Cerebellar nuclear complex (tissue), 1 donor: ENCODE data around the gene OR6X1.

Source experiments
- DNase-seq, 2 experiments: peaks; one replicate each; lab custom pipeline; 2025; lab: John Stamatoyannopoulos, UW

The OR6X1 gene, protein sequence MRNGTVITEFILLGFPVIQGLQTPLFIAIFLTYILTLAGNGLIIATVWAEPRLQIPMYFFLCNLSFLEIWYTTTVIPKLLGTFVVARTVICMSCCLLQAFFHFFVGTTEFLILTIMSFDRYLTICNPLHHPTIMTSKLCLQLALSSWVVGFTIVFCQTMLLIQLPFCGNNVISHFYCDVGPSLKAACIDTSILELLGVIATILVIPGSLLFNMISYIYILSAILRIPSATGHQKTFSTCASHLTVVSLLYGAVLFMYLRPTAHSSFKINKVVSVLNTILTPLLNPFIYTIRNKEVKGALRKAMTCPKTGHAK

DNA sequence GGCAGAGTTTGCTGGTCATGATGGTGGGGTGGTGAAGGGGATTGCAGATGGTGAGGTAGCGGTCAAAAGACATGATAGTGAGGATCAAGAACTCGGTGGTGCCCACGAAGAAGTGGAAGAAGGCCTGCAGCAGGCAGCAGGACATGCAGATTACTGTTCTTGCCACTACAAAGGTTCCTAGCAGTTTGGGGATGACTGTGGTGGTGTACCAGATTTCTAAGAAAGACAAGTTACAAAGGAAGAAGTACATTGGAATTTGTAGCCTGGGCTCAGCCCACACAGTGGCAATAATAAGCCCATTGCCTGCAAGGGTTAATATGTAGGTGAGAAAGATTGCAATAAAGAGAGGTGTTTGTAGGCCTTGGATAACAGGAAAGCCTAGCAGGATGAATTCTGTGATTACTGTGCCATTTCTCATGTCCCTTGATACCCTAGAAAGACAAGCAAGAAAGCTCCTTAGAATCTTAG lies at the start of gene OR6X1:
Gene OR6X1, minus strand, starts transcription at position 418 of the 468 bp plus-strand sequence. Its CDS starts 0 bp downstream, at position 418.
- DNase-seq = no peak

DNA sequence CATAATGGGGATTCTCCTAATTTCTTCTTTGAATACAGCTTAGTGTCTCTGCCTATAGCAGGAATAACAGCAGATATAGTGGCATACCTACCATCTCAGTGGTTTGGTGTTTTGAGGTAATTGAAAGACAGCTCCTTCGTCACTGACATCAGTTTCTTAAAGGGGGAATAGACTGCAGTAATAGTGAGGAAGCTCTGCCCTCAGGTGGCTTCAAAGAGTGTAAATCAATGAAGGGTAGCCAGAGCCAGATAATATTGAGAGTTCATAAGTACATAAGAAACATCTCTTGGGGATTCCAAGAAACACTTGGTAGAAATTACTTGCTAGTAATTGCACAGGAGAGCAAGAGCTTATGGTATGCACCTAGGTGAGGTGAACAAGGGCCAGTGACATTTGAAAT lies 47.4 kb upstream of the OR6X1 start:
- no peak for DNase-seq

DNA sequence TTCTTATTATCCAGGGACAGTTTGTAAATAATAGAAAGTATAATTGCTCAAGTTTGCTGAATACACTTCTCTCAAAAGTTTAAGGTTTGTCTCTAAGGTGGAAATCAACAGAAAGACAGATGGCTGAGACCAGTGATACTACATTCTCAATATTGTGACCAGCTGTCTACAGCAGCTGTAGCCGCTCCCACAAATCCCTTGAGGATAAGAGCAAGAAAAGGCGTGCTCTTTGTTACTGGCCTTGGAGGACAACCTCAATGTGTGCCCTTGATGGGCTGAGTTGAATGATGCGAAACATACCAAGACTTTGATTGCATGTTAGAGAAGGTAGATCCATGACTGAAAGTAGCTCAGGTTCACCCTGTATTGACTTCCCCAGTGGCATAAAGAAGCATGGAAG lies 45.7 kb upstream of the OR6X1 start:
- DNase-seq = no peak

DNA sequence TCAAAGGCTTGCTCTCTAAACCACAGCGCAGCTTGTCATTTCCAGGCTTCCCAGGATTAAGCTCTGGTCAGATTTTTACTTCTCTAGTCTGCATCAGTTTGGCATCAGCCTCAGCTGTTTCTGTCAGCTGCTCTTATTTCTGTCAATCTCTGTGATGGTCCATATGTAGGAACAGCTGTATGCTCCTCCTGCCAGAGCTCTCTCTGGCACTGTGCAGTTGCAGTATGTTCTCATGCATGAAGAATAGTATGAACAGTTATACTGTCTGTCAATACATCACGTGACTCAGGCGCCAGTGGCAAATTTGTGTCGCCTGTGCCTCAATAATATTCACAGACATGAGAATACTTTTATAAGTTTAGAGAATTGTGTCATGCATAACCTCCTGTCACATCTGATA lies 45.1 kb upstream of the OR6X1 start:
- DNase-seq = no peak

DNA sequence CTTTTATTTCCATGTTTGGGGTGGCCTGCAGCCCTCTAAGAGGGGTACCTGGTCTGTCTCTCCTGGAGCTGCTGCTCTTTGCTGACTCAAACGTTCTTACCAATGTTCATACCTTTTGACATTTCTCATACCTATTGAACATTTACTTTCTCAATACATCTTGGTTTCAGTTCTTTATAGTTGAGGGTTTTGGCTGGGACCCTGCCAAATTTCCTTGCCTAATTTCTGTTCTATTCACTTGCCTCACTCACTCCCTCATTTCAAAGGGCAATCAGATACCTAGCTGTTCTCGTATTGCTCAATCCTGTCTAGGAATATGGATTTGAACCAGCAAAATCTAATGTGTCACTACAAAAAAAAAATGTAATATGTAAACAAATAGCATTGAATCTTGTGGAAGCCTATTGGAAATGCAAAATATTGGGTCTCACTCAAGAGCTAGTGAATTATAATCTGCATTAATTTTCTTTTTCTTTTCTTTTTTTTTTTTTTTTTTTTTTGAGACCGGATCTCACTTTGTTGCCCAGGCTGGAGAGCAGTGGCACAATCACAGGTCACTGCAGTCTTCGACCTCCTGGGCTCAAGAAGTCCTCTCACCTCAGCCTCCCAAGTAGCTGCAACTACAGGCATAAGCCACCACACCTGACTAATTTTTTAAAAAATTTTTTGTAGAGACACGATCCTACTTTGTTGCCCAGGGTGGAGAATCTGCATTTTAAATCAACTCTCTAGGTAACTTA lies 44.4 kb upstream of the OR6X1 start:
- no peak for DNase-seq

DNA sequence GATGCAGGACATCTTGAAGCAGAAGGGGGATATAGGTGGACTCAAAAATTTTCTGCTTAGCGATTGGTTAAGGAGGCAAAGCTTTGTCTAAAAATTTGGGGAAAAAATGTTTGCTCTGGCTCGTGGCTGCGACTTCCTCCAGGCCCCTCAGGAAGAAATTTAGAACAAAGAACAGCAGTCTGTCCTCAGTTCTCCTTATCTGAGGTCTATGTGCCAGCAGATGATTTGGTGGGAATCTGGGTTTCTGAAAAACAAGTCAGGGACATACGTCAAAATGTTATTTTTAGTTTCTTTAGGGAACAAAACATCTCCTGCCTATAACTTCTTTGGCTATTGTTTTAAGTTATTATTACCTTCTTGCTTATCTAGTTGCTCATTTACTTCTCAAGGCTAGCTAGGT lies 43.8 kb upstream of the OR6X1 start:
- DNase-seq = no peak

DNA sequence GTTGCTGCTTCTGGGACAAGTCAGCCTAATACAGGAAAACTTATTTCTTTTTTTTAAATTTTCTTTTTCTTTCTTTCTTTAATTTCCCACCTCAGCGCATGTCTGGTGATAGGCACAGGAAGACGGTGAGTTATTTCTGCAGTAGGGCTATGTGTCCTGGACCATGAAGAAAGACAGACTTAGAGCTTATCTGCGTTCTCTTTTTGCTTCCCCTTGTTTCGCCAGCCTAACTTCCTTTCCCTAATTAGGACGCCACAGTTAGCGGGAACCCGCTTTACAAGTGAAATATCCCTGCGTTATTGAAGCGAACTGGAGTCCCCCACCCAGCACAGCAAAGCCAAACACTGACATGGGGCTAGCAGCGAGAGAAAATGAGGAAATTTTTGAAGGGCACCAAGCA lies 43.2 kb upstream of the OR6X1 start:
- no peak for DNase-seq

DNA sequence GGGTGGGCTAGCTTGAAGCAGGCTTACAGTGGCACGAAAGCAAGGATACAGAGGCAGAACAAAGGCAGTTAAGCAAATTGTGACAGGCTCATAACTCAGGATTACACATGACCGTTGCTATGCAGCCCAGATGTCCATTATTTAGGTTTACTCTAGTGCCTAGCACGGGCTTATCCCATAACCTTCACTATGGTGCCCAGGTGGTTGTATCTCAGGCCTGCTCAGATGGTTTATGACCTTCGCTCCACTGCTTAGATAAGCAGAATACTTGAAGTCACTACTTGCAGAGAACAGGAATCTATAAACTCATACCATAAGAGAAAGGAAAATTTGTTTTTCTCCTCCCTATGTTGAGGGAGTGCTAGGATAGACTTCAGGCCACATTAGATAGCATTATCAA lies 42.8 kb upstream of the OR6X1 start:
- no peak for DNase-seq

DNA sequence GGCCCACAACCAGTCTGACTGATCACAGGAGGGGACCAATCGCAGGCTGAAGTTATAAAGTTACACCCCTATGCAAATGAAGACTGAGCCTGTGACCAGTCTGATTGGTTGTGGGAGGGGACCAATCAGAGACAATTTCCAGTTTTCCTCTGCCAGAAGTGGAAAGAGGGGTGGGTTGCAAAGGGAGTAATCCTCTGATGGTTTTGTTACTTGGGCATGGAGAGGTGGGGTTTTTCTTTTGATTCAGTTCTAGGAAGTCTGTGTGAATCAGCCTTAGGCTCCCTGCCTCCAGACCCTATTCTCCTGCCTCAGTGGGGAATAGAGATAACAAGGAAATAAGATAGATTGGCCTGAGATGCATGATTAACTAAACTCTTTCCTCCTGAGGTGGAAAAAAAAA lies 41.9 kb upstream of the OR6X1 start:
- DNase-seq = no peak

DNA sequence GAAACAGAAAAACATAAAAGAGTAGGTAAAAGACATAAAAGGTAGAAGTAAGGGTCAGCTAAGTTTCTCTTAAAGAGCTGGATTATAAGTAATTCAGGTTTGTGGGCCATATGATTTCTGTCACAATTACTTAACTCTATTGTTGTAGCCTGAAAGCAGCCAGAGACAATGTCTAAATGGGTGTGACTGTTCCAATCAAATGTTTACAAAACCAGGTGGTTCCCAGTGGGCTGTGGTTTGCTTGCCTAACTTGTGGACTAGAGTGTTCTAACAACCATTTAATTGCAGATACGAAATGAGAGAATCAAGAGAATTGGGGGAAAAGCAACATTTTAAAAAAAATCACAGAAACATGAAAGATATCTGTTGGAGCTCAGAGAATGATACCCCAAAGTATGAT lies 29.2 kb upstream of the OR6X1 start:
- DNase-seq = no peak

DNA sequence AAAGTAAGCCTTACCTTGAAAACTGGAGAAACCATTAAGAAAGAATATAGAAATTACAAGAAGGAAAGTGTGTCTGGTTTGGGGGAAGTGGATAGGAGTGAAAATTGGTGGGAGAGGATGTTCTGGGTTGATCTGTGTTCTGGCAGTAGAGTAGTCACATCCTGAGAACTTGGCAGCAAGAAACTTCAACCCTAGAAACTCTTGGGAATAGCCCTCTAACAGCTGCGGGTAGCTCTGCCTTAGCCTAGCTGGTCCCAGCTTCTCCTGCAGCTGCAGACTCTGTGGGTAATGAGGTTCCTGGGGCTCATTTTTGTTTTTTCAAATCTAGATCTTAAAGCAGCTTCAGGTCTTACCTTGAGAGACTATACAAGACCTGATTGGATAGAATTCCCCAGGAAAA lies 24.2 kb upstream of the OR6X1 start:
- DNase-seq = no peak

DNA sequence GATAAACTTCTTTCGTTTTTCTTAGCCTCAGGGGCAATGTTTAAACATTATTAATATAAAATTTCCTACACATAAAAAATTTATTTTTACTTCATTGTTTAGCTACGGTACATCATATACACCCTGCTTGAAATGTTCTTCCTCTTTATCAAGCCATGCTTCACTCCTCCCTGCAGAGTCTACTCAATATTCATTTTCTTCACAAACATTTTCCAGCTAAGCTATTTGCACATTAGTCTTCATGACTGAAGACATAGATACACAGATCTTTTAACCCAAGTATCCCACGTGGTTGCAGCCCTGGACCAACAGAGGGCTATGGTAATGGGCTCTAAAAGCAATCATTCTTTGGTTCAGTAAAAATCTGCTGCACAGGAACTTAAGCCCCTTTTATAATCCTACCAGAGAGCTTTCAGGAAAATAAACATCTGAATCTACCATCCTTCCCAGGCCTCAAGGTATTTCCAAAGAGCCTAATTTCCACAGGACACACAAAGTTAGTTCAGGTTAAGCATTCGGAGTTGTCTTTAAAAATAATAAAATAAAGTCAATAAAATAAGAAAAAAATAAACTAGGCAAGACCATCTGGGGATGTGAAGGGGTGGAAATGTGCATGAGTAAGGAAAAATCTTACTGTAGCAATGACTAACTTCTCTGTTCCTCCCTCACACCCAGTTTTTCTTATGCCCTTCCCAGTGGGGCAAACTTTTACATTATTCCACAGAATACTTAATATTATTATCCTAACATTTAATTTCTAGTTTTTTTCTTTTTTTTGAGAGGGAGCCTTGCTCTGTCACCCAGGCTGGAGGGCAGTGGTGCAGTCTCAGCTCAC lies 21.6 kb upstream of the OR6X1 start:
- DNase-seq = no peak

DNA sequence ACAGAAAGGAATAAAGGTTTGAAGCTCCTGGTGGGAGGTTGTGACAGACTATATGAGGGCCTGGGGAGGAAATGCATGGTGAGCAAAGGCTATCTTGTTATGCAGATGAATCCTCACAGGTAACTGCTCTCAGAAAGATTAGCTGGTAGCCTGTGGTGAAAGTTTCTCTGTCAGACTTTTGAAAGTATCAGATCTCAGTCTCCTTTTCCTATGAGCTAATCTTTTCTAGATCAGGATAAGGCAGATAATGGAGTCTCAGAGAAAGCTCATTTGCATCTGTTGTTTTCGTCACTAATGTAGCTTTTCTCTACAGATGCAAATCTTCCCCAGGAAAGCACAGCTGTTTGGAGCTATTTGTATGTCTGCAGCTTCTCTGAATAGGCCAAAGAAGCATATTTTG lies 21.0 kb upstream of the OR6X1 start:
- DNase-seq = no peak

DNA sequence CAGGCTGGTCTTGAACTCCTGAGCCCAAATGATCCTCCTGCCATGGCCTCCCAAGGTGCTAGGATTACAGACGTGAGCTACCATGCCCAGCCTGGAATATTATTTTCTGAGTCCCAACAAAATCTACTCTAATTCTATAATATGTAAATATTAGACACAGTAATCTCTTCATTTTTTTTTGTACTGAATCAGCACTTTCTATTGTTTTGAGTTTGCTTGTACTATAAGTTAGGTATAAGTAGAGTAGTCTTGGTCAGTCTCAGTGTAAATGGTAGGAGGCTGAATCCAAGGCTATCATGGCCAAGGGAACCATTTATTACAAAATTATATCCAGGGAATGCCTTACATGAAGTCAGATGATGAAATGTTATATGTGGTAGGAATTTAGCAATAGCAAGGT lies 19.6 kb upstream of the OR6X1 start:
- DNase-seq = no peak

DNA sequence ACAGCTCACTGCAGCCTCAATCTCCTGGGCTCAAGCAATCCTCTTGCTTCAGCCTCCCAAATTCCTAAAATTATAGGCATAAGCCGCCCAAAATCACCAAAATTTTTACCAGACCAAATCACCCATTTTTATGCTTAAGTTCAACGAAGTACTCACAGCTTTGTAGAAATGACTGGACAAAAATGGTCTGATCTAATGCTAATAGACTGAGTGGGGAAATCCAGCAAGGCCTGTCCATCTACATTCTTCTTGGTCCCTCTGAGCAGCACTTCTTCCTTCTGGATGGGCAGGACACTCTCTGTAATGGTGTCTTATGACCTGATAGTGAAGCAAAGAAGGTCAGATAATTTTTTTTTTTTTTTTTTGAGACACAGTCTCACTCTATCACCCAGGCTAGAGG lies 18.7 kb upstream of the OR6X1 start:
- DNase-seq = no peak

DNA sequence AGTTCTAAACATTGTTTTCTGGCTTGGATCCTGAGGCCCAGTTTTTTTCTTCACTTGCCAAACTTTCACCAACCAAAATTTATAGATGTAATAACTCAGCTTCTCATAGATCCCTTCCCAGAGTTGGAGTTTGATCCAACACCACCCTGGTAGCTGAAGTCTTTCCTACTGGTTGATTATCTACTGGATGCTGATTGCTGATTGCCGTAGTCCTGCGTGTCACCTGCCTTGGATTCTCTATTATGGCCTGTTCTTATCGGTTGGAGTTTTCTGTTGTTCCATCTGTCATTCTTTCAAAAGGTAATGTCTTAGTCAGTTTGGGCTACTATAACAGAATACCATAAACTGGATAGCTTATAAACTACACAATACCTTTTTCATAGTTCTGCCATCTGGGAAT lies 17.3 kb upstream of the OR6X1 start:
- no peak for DNase-seq

DNA sequence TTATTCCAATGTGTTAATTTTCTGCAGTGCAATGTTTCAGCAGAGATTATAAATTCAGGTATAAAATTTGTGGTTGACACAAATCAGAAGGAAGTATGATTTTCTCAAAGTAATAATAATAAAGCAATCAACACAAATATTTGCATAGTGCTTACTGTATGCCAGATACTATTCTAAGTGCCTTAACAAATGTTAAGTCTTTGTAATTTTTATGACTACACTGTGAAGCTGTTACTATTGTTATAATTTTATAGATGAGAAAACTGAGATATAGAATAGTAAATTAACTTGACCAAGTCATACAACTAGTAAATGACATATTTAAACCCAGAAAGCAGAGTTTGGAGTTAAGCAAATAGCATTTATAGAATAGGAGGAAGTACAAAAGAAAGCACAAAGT lies 16.4 kb upstream of the OR6X1 start:
- no peak for DNase-seq

DNA sequence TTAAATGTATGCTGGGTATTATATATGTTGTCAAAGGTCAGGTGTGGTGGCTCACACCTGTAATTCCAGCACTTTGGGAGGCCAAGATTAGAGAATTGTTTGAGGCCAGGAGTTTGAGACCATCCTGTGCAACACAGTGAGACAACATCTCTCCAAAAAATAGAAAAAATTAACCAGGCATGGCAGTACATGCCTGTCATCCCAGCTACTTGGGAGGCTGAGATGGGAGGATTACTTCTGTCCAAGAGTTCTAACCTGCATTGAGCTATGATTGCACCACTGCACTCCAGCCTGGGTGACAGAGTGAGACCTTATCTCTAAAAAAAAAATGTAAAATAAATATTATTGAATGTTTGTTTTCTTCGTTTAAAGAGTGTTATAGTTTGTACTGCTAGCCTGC lies 11.3 kb upstream of the OR6X1 start:
- DNase-seq = no peak

DNA sequence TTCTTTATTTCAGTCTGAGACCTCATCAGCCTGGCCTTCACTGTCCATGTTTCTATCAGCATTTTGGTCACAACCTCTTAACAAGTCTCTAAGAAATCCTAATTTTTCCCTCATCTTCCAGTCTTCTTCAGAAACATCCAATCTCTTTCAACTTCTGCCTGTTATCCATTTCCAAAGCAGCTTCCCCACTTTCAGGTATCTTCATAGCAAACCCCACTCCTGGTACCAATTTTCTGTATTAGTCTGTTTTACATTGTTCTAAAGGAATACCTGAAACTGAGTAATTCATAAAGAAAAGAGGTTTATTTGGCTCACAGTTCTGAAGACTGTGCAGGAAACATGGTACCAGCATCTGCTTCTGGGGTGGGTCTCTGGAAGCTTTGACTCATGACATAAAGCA lies 8.1 kb upstream of the OR6X1 start:
- DNase-seq = no peak

DNA sequence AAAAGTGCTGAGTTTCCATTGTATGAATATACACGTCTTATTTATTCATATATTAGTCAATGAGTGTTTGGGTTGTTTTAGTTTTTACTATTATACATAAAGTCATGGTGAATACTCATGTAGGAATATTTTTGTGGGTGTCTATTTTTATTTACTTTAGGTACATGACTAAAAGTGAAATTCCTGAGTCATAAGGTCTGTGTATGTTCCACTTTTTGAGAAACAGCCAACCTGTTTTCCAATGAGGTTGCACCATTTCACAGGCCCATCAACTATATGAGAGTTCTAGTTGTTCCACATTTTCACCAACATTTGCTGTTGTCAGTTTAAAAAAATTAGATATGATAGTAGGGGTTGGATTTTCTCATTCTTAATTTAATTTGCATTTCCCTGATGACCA lies 6.6 kb upstream of the OR6X1 start:
- no peak for DNase-seq

DNA sequence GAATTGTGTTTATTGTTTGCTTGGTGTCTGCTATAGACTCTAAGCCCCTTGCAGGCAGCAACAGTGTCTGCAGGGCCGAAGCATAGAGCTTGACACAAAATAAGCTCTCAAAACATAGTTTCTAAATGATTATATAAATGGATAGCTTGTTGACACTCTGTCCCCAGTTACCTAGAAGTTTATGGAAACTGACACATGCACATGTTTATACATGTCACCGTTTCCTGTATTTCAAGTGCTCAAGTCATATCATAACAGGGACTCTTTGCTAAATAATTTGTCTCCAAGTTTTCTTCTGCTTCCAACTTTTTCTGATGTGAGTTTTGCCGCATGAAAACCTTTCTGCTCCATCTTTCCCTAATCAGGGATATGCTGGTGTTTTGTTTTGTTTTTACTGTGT lies 3.7 kb upstream of the OR6X1 start:
- no peak for DNase-seq

DNA sequence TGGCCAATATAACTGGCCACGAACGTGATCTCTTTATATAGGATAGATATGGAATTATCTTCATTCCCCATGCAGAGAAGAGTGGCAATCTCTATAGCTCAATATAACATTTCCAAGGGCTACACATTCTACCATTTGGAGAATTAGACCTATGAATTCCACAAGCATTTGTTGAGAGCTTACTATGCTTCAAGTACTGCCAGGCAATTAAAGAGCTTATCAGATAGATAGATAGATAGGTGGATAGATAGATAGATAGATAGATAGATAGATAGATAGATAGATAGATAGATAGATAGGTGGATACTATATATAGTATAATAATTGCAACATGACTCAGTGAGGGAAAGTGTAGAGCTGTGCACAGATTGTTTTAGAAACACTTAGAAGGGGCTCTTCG lies 1.5 kb upstream of the OR6X1 start:
- no peak for DNase-seq

DNA sequence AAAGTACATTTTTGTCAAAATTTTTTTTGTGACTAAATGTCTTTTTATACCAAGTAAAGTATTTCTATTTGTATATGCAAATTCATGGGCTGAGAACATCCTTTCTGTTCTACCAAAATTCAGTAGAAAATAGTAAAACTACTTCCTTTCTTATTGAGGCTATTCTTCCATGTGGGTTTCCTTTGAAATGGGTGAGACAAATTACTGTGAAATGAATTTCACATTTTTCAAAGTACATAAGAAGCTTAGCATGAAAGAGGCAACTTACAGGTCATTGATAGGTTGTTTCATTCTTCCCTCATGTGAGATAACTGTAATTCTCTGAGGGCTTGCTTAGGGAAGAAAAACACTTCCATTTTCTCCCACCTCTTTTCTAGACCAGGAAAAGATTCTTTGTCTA lies 1.0 kb upstream of the OR6X1 start:
- DNase-seq = no peak
